Caco-2 (cell line): ENCODE measurements around the gene PDSS2. TPM values are rescaled to one million over a fixed set of nuclear protein-coding genes. Genes with fewer than 3 reads are reported as not detected.

ENCODE experiments used
- BruUV-seq: library from RNA; stranded (reverse); fragments of 400-500 nt; replicated peaks from 2 replicates; lab custom pipeline; 2021; lab: Mats Ljungman, UMichigan
- CTCF ChIA-PET: fragments of 300-600 bp; sonication (Branson Sonifier 250); formaldehyde crosslinking; loops from one replicate; lab custom pipeline; 2022; ENCODE audit warnings: antibody characterized with exemption; lab: Charles Lee
- POLR2A ChIA-PET: fragments of 300-600 bp; sonication (Branson Sonifier 250); formaldehyde crosslinking; loops from one replicate; lab custom pipeline; 2022; ENCODE audit warnings: antibody characterized with exemption; lab: Charles Lee
- DNase-seq, 2 experiments: peaks; one replicate each; pipeline versions ENCODE4 v3.0.0 to v3.0.0-alpha.2; 2020 to 2022
- H3K27me3 ChIP-seq: replicated peaks from 2 replicates; pipeline ENCODE4 v1.6.0; 2011; ENCODE audit warnings: low read length; ENCODE audit not compliant: control insufficient read depth, insufficient read depth
- H3K36me3 ChIP-seq: 2 replicates; pipeline ENCODE4 v1.5.1; 2011; ENCODE audit warnings: low read length; ENCODE audit not compliant: control insufficient read depth, insufficient read depth
- H3K4me1 ChIP-seq: fragments of 250-450 bp; sonication (Bioruptor Pico); 2 replicates; pipeline ENCODE4 v1.5.1; 2020; ENCODE audit warnings: mild to moderate bottlenecking
- H3K4me3 ChIP-seq: 2 replicates; pipeline ENCODE4 v1.5.1; 2011; ENCODE audit warnings: low read depth, mild to moderate bottlenecking, control low read depth, low read length
- H3K9me3 ChIP-seq: fragments of 250-450 bp; sonication (Bioruptor Pico); 2 replicates; pipeline ENCODE4 v1.5.1; 2020; ENCODE audit warnings: mild to moderate bottlenecking, moderate library complexity
- H3K27ac Mint-ChIP-seq: one replicate; pipeline ENCODE4 v1.8.0; 2022; ENCODE audit warnings: mixed read lengths; ENCODE audit not compliant: unreplicated experiment
- H3K27me3 Mint-ChIP-seq: one replicate; pipeline ENCODE4 v1.8.0; 2022; ENCODE audit warnings: mixed read lengths; ENCODE audit not compliant: insufficient read depth, unreplicated experiment
- H3K36me3 Mint-ChIP-seq: one replicate; pipeline ENCODE4 v1.8.0; 2022; ENCODE audit warnings: mild to moderate bottlenecking, mixed read lengths; ENCODE audit not compliant: insufficient read depth, unreplicated experiment
- H3K4me1 Mint-ChIP-seq: one replicate; pipeline ENCODE4 v1.8.0; 2022; ENCODE audit warnings: low read depth, mixed read lengths; ENCODE audit not compliant: unreplicated experiment
- H3K4me3 Mint-ChIP-seq: one replicate; pipeline ENCODE4 v1.8.0; 2022; ENCODE audit warnings: mild to moderate bottlenecking, moderate library complexity, mixed read lengths; ENCODE audit not compliant: unreplicated experiment
- H3K9me3 Mint-ChIP-seq: one replicate; pipeline ENCODE4 v1.8.0; 2022; ENCODE audit warnings: mixed read lengths; ENCODE audit not compliant: unreplicated experiment
- intact Hi-C: fragments of 100-400 bp; cut with micrococcal nuclease; formaldehyde crosslinking; loops from one replicate; pipeline ENCODE4 v1.10.0; 2022; ENCODE audit not compliant: unreplicated experiment
- total RNA-seq: library from RNA; stranded (reverse); gene quantifications from 2 replicates; pipeline ENCODE4 v1.2.3, GENCODE V29; 2022
- TF ChIP-seq, protein P1 (sequence below), 2 experiments: fragments of 200-600 bp in 1 of 2; IDR thresholded peaks; 1 replicate in 1 of 2; 2 replicates in 1 of 2; pipeline versions ENCODE4 v1.5.1 to v1.8.0; 2011 to 2022; ENCODE audit warnings: antibody characterized with exemption in 1 of 2, control low read depth in 1 of 2, inconsistent platforms in 1 of 2, low read depth in 1 of 2, low read length in 1 of 2, mild to moderate bottlenecking in 1 of 2, moderate library complexity in 1 of 2; ENCODE audit not compliant: insufficient read depth in 1 of 2, severe bottlenecking in 1 of 2, unreplicated experiment in 1 of 2

PDSS2 gene
- total RNA-seq, 1 experiment from 2014 or later: 10.3 TPM

DNA sequence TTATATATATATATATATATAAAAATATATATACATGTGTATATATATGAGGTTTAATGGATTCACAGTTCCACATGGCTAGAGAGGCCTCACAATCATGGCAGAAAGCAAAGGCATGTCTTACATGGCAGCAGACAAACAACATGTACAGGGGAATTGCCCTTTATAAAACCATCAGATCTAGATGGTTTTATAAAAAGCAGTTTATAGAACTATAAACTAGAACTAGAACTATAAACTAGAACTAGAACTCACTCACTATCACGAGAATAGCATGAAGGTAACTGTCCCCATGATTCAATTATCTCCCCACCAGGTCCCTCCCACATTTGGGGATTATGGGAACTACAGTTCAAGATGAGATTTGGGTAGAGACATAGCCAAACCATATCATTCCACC, 56.8 kb downstream of the PDSS2 start:
- no TSS peak for BruUV-seq
- POLR2A ChIA-PET: no interaction called here

DNA sequence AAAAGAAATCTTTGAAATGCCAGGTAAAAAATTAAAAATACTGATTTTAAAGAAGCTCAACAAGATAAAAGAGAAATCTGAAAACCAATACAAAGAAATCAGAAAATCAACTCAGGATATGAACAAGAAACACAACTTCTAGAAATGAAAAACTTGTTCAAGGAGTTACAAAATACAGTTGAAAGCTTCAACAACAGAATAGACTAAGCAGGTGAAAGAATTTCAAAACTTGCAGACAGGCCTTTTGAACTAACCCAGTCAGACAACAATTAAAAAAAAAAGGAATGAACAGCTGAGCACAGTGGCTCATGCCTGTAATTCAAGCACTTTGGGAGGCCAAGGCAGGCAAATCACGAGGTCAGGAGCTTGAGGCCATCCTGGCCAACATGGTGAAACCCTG, 57.8 kb downstream of the PDSS2 start:
- POLR2A ChIA-PET: no interaction called here
- DNase-seq: no peak
- no peak overlapping the region for H3K4me3 ChIP-seq
- H3K9me3 Mint-ChIP-seq: no peaks in the 10 kb centered on the region
- no peaks in the 10 kb centered on the region for H3K36me3 Mint-ChIP-seq
- no peaks in the 10 kb centered on the region for H3K4me1 ChIP-seq
- H3K27me3 ChIP-seq: no peaks in the 10 kb centered on the region
- no peak overlapping the region for H3K4me3 Mint-ChIP-seq
- H3K36me3 ChIP-seq: no peaks in the 10 kb centered on the region
- intact Hi-C loops: no loop called here
- H3K4me1 Mint-ChIP-seq: no peaks in the 10 kb centered on the region
- CTCF ChIA-PET: no interaction called here
- no peaks in the 10 kb centered on the region; the same call in 1 of the 2 replicates for H3K9me3 ChIP-seq
- TF ChIP-seq, protein P1, sequence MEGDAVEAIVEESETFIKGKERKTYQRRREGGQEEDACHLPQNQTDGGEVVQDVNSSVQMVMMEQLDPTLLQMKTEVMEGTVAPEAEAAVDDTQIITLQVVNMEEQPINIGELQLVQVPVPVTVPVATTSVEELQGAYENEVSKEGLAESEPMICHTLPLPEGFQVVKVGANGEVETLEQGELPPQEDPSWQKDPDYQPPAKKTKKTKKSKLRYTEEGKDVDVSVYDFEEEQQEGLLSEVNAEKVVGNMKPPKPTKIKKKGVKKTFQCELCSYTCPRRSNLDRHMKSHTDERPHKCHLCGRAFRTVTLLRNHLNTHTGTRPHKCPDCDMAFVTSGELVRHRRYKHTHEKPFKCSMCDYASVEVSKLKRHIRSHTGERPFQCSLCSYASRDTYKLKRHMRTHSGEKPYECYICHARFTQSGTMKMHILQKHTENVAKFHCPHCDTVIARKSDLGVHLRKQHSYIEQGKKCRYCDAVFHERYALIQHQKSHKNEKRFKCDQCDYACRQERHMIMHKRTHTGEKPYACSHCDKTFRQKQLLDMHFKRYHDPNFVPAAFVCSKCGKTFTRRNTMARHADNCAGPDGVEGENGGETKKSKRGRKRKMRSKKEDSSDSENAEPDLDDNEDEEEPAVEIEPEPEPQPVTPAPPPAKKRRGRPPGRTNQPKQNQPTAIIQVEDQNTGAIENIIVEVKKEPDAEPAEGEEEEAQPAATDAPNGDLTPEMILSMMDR (IDR thresholded peaks at IDR 0.05; ENCODE audit: insufficient read depth in 1 of 2, low read depth in 1 of 2, low read length in 1 of 2, severe bottlenecking in 1 of 2, unreplicated experiment in 1 of 2): no peak
- no TSS peak for BruUV-seq
- H3K27me3 Mint-ChIP-seq: no peaks in the 10 kb centered on the region
- H3K27ac Mint-ChIP-seq: no peak overlapping the region

More for the DNA sequence above, 56.8 kb downstream of the PDSS2 start:
- no peak for DNase-seq
- Histone ChIP-seq H3K9me3 (no peaks in the 10 kb centered on the region; the same call in 1 of the 2 replicates), H3K4me3 (no peak overlapping the region), H3K27me3 (no peaks in the 10 kb centered on the region), H3K36me3 (no peaks in the 10 kb centered on the region), H3K4me1 (no peaks in the 10 kb centered on the region)
- Mint-ChIP-seq H3K36me3 (no peaks in the 10 kb centered on the region), H3K9me3 (no peaks in the 10 kb centered on the region), H3K4me1 (no peaks in the 10 kb centered on the region), H3K27ac (no peak overlapping the region), H3K4me3 (no peak overlapping the region), H3K27me3 (no peaks in the 10 kb centered on the region)
- intact Hi-C loops: no loop called here
- TF ChIP-seq, protein P1 (IDR thresholded peaks at IDR 0.05; ENCODE audit: insufficient read depth in 1 of 2, low read depth in 1 of 2, low read length in 1 of 2, severe bottlenecking in 1 of 2, unreplicated experiment in 1 of 2): no peak
- CTCF ChIA-PET: no interaction called here

DNA sequence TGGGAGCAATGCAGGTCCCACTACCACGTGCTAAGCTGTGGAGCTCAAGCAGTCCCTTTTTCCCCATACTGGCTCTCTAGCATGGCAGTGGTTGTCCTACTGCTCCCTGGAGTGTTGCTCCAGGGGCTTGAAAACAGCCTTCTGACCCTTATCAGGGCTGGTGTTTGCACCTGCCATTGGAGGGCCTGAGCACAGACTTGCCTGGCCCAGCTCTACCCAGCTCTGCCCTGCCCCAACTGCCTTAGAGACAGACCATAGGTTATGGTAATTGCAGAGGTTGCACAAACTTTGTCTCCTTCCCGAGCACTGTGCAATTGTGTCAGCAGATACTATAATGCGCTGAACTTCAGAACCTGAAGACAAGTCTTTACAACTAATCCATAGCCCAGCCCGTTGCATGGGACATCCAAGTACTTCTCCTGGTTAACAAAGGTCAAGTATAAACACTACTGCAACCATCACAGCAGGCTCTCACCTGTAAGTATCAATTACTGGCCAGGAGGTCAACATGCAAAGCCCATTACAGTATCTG, 58.7 kb downstream of the PDSS2 start:
- Mint-ChIP-seq H3K27ac (no peak overlapping the region), H3K27me3 (no peaks in the 10 kb centered on the region), H3K36me3 (no peaks in the 10 kb centered on the region), H3K4me3 (no peak overlapping the region), H3K9me3 (no peaks in the 10 kb centered on the region), H3K4me1 (no peaks in the 10 kb centered on the region)
- CTCF ChIA-PET: no interaction called here
- DNase-seq: no peak
- Histone ChIP-seq H3K36me3 (no peaks in the 10 kb centered on the region), H3K9me3 (no peaks in the 10 kb centered on the region; the same call in 1 of the 2 replicates), H3K4me3 (no peak overlapping the region), H3K4me1 (no peaks in the 10 kb centered on the region), H3K27me3 (no peaks in the 10 kb centered on the region)
- intact Hi-C loops: no loop called here
- no TSS peak for BruUV-seq
- POLR2A ChIA-PET: no interaction called here
- TF ChIP-seq, protein P1 (IDR thresholded peaks at IDR 0.05; ENCODE audit: insufficient read depth in 1 of 2, low read depth in 1 of 2, low read length in 1 of 2, severe bottlenecking in 1 of 2, unreplicated experiment in 1 of 2): no peak
